ENCODE measurements around the gene SLK. TPM values are rescaled to one million over a fixed set of nuclear protein-coding genes. Genes with fewer than 3 reads are reported as not detected.

Gene SLK
- total RNA-seq, 2 donors from 2014 or later, result 38.3 to 91.2 TPM

GRCh38 chr10:103936022-103936421 is 30.9 kb upstream of the SLK start:
- Histone ChIP-seq H3K36me3 (no peaks in the 10 kb centered on the region), H3K27me3 (replicated peaks; ENCODE audit: insufficient read depth) (no peaks in the 10 kb centered on the region)

DNA sequence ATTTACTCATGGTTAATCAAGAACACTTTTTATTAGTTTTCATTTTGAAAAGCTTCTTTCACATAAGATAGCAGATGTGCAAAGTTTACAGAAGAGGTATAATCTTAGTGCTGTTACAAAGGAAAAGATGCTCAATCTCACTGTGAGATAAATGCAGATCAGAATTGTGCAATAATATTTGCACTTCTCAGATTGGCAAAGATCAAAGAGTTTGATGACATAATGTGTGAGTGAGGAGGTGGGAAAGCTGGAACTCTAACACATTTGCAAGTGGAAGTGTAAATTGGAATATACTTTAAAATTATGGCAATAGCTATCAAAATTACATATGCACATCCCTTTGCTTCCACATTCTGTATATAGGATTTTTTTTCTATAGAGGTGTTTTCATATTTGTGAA is 27.4 kb upstream of the SLK start:
- TF ChIP-seq, protein P1, sequence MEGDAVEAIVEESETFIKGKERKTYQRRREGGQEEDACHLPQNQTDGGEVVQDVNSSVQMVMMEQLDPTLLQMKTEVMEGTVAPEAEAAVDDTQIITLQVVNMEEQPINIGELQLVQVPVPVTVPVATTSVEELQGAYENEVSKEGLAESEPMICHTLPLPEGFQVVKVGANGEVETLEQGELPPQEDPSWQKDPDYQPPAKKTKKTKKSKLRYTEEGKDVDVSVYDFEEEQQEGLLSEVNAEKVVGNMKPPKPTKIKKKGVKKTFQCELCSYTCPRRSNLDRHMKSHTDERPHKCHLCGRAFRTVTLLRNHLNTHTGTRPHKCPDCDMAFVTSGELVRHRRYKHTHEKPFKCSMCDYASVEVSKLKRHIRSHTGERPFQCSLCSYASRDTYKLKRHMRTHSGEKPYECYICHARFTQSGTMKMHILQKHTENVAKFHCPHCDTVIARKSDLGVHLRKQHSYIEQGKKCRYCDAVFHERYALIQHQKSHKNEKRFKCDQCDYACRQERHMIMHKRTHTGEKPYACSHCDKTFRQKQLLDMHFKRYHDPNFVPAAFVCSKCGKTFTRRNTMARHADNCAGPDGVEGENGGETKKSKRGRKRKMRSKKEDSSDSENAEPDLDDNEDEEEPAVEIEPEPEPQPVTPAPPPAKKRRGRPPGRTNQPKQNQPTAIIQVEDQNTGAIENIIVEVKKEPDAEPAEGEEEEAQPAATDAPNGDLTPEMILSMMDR (IDR thresholded peaks at IDR 0.05), result no peak
- DNase-seq (ENCODE audit: low spot score) (no peak), ATAC-seq (ENCODE audit: insufficient number of reproducible peaks, low FRiP score, low read depth) (no peak)
- Histone ChIP-seq H3K4me3 (no peak overlapping the region), H3K27me3 (replicated peaks; ENCODE audit: insufficient read depth) (no peaks in the 10 kb centered on the region), H3K27ac (no peak overlapping the region), H3K9me3 (no peaks in the 10 kb centered on the region), H3K36me3 (no peaks in the 10 kb centered on the region), H3K4me1 (ENCODE audit: control insufficient read depth in 1 of 2, low read depth in 2 of 2) (no peaks in the 10 kb centered on the region)

More at GRCh38 chr10:103936022-103936421, 30.9 kb upstream of the SLK start:
- Histone ChIP-seq H3K4me1 (ENCODE audit: control insufficient read depth in 1 of 2, low read depth in 2 of 2) (no peaks in the 10 kb centered on the region), H3K27ac (no peak overlapping the region), H3K4me3 (no peak overlapping the region), H3K9me3 (no peaks in the 10 kb centered on the region)
- DNase-seq (ENCODE audit: low spot score) (no peak), ATAC-seq (ENCODE audit: insufficient number of reproducible peaks, low FRiP score, low read depth) (no peak)
- TF ChIP-seq, protein P1 (IDR thresholded peaks at IDR 0.05), result no peak

DNA sequence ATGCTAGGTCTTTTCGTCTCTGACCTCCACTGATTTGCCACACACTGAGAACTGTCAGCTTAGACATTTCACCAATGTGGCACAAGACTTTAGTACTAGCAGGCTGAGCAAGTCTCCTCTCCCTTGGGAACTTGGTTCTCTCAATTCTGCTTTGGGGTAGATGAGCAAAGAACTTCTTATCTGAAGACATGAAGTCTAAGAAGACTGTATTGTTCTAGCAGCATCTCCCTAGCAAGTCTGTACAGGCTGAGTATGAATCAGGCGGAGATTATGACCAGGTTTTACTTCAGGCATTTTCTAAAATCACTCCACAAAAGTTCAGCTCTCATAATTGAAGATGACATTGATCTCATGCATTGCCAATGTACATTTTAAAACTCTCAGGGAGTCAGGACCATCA is 25.1 kb upstream of the SLK start:
- TF ChIP-seq, protein P1 (IDR thresholded peaks at IDR 0.05), result no peak
- no peaks in the 10 kb centered on the region for H3K27me3 ChIP-seq (replicated peaks; ENCODE audit: insufficient read depth)
- no peak for ATAC-seq (ENCODE audit: insufficient number of reproducible peaks, low FRiP score, low read depth)

DNA sequence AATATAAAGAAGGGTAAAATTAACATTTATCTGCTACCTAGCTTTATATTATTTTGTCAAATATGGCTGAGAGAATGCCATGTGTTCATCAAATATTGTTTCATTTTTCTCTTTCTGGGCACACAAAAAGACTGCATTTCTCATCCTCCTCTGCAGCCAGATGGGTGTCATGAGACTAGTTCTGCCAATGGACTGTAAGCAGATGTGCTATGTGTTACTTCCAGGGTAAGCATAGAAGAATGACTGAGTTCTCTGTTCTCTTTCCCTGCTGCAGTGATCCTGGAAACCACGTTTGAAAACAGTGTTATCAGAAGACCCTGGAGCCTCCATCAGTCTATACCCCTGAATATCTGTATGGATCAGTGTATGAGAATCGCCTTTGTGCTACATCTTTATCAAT is 24.1 kb upstream of the SLK start:
- no peak for DNase-seq (ENCODE audit: low spot score)

More for the DNA sequence above, 25.1 kb upstream of the SLK start:
- no peak for DNase-seq (ENCODE audit: low spot score)
- H3K4me1 ChIP-seq (ENCODE audit: control insufficient read depth in 1 of 2, low read depth in 2 of 2), result no peaks in the 10 kb centered on the region
- H3K9me3 ChIP-seq, result no peaks in the 10 kb centered on the region
- no peak overlapping the region for H3K4me3 ChIP-seq
- no peak overlapping the region for H3K27ac ChIP-seq
- no peaks in the 10 kb centered on the region for H3K36me3 ChIP-seq

DNA sequence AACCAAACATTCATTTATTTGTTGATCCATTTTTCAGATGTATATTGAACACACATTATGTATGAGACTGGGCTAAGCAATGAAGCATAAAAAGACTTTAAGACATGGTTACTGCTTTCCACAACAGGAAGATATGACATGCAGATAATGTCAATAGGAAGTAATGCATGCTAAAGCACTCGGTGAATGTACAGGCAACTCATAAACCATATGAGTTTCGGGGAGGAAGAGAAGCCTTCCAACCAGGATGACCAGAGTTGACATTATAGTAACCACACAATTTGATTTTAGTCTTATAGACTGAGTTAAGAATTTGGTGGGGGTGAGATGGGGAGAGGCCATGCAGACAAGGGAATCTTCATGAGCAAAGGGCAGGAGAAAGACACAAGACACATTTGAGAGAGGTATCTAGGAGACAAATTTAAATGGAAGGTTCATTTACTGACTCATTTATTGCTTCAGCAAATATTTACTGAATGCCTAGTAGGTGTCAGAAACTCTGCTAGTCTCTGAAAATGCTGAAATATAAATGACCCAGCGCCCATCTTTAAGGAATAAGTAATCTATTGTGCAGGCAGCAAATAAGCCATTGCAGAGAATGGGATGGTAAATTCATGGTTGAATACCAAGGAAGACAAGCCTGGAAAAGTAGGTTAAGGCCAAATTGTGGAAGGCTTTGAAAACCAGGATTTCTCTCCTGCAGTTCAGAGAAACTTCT is 19.0 kb upstream of the SLK start:
- no peak for ATAC-seq (ENCODE audit: insufficient number of reproducible peaks, low FRiP score, low read depth)
- H3K4me3 ChIP-seq, result no peak overlapping the region
- no peak for DNase-seq (ENCODE audit: low spot score)
- TF ChIP-seq, protein P1 (IDR thresholded peaks at IDR 0.05), result no peak
- H3K9me3 ChIP-seq, result no peaks in the 10 kb centered on the region
- no peak overlapping the region for H3K27ac ChIP-seq
- no peaks in the 10 kb centered on the region for H3K27me3 ChIP-seq (replicated peaks; ENCODE audit: insufficient read depth)
- no peaks in the 10 kb centered on the region for H3K4me1 ChIP-seq (ENCODE audit: control insufficient read depth in 1 of 2, low read depth in 2 of 2)
- H3K36me3 ChIP-seq, result no peaks in the 10 kb centered on the region

More for the DNA sequence above, 24.1 kb upstream of the SLK start:
- no peaks in the 10 kb centered on the region for H3K27me3 ChIP-seq (replicated peaks; ENCODE audit: insufficient read depth)
- no peaks in the 10 kb centered on the region for H3K4me1 ChIP-seq (ENCODE audit: control insufficient read depth in 1 of 2, low read depth in 2 of 2)
- H3K36me3 ChIP-seq, result no peaks in the 10 kb centered on the region
- no peaks in the 10 kb centered on the region for H3K9me3 ChIP-seq
- no peak overlapping the region for H3K4me3 ChIP-seq
- no peak overlapping the region for H3K27ac ChIP-seq
- TF ChIP-seq, protein P1 (IDR thresholded peaks at IDR 0.05), result no peak
- no peak for ATAC-seq (ENCODE audit: insufficient number of reproducible peaks, low FRiP score, low read depth)
